ENCODE results near the gene CCNC.

GRCh38 chr6:99589907-99590493, 21.5 kb upstream of the CCNC start:
- no peak for TF ChIP-seq FOXK2 (IDR thresholded peaks at IDR 0.05)
- no peak for TF ChIP-seq LEF1 (IDR thresholded peaks at IDR 0.05; ENCODE audit: borderline replicate concordance)
- TF ChIP-seq BHLHE40 (IDR thresholded peaks at IDR 0.05; ENCODE audit: borderline replicate concordance) = no peak
- no peak for TF ChIP-seq ELF4 (IDR thresholded peaks at IDR 0.05)
- TF ChIP-seq TARDBP (IDR thresholded peaks at IDR 0.05) = no peak
- no peak for TF ChIP-seq SP1 (IDR thresholded peaks at IDR 0.05)
- TF ChIP-seq FOXM1 (IDR thresholded peaks at IDR 0.05; ENCODE audit: borderline replicate concordance) = no peak
- TF ChIP-seq NFRKB (IDR thresholded peaks at IDR 0.05) = no peak
- no peak for TF ChIP-seq L3MBTL2 (conservative IDR thresholded peaks at IDR 0.05)
- no peak for TF ChIP-seq ZNF384 (IDR thresholded peaks at IDR 0.05)
- no peak for TF ChIP-seq SUZ12 (IDR thresholded peaks at IDR 0.05)
- TF ChIP-seq HDGF (IDR thresholded peaks at IDR 0.05; ENCODE audit: borderline replicate concordance) = no peak
